Ovary (tissue), 9 donors: Measurements from ENCODE around the gene PHF21B. TPM values are rescaled to one million over a fixed set of nuclear protein-coding genes. Genes with fewer than 3 reads are reported as not detected.
"Not testable (repeated sequence)": the region's sequence is repeated elsewhere in the genome, so short reads cannot be mapped to it uniquely, and the experiment has no call there.

ENCODE experiments used
- DNase-seq, 5 donors: peaks; one replicate each; pipeline ENCODE4 v3.0.0-alpha.2; 2019 to 2020
- H3K27ac ChIP-seq, 2 donors: fragments of 200-600 bp; one replicate each; pipeline versions ENCODE4 v1.5.1 to v1.8.0; 2019 to 2022
- H3K27me3 ChIP-seq: fragments of 200-600 bp; one replicate; pipeline ENCODE4 v1.8.0; 2022
- H3K36me3 ChIP-seq: fragments of 200-600 bp; sonication (generic); one replicate; pipeline ENCODE4 v1.5.1; 2019
- H3K4me1 ChIP-seq: one replicate; pipeline ENCODE4 v1.8.1; 2013; ENCODE audit warnings: mild to moderate bottlenecking, moderate library complexity; ENCODE audit not compliant: insufficient read depth
- H3K4me3 ChIP-seq: fragments of 200-600 bp; sonication (generic); one replicate; pipeline ENCODE4 v1.5.1; 2017
- H3K9me3 ChIP-seq, 2 donors: fragments of 200-600 bp in 1 of 2; sonication (generic) in 1 of 2; one replicate each; pipeline versions ENCODE4 v1.5.1 to v1.8.1; 2013 to 2019; ENCODE audit warnings: mild to moderate bottlenecking in 1 of 2, moderate library complexity in 1 of 2
- EP300 ChIP-seq: sonication (generic); formaldehyde crosslinking; IDR thresholded peaks from one replicate; pipeline ENCODE4 v1.6.1; 2017; ENCODE audit warnings: antibody characterized with exemption
- POLR2A ChIP-seq: fragments of 450-650 bp; IDR thresholded peaks from one replicate; pipeline ENCODE4 v1.6.1; 2017; ENCODE audit warnings: antibody characterized with exemption, mild to moderate bottlenecking, moderate library complexity
- WGBS, 3 donors: extraction: QIAGEN DNeasy Blood & Tissue Kit in 1 of 3; methylation state at CpG; one replicate each; pipeline versions ENCODE4 v1.1.5 to v1.1.7; 2013 to 2017; 5-methylcytosine and 5-hydroxymethylcytosine counted together
- intact Hi-C, 4 donors: fragments of 100-400 bp; cut with DNase I; formaldehyde crosslinking; loops; one replicate each; pipeline versions ENCODE4 v1.11.0 to v1.15.1; 2022 to 2023
- polyA plus RNA-seq, 2 donors: library from polyadenylated mRNA; stranded (reverse); fragments of 200-250 nt in 1 of 2; fragments of 350-450 nt in 1 of 2; fragmentation: Illumina TruSeq in 1 of 2; extraction: RNeasy Lipid Tissue Mini Kit (QIAGEN cat#74804) in 1 of 2; gene quantifications; one replicate each; pipeline ENCODE4 v1.2.3, GENCODE V29; 2013 to 2014
- total RNA-seq, 7 donors: library from RNA; depleted of rRNA in 2 of 7; stranded (reverse); fragments of >200 nt in 2 of 7; fragmentation: NEBNext Ultra II Directional in 3 of 7; extraction: Animal tissue kit (Norgen Biotek cat#: 25700) in 3 of 7; gene quantifications; one replicate each; pipeline versions ENCODE4 v1.1.0 to v1.2.4, GENCODE V29; 2016 to 2023
- TF ChIP-seq, protein P1 (sequence below), 3 donors: fragments of 450-650 bp in 2 of 3; fragments of 200-600 bp in 1 of 3; IDR thresholded peaks; one replicate each; pipeline versions ENCODE4 v1.5.1 to v1.8.0; 2016 to 2022; ENCODE audit warnings: antibody characterized with exemption in 3 of 3, mild to moderate bottlenecking in 1 of 3
- donor health status: DM: no; HTN: no; CAD: no; lungs with moderate emphysema.
- donor health status: DM: no; HTN: no; CAD: no.
- donor health status: Bipolar disorder and iron deficiency.
- donor health status: DM: yes; HTN: yes; CAD: no.
- donor health status: DM: no; HTN: no; CAD: no.
- donor health status: DM: yes; HTN: yes; CAD: no.

PHF21B gene
- total and polyA plus RNA-seq, 9 donors, result 0.95 to 10.7 (median 6.4) TPM

GRCh38 chr22:44924710-44925109 is 85.1 kb downstream of the PHF21B start:
- intact Hi-C loops, result no loop called here
- no peak for DNase-seq
- no peak for TF ChIP-seq EP300
- TF ChIP-seq, protein P1, sequence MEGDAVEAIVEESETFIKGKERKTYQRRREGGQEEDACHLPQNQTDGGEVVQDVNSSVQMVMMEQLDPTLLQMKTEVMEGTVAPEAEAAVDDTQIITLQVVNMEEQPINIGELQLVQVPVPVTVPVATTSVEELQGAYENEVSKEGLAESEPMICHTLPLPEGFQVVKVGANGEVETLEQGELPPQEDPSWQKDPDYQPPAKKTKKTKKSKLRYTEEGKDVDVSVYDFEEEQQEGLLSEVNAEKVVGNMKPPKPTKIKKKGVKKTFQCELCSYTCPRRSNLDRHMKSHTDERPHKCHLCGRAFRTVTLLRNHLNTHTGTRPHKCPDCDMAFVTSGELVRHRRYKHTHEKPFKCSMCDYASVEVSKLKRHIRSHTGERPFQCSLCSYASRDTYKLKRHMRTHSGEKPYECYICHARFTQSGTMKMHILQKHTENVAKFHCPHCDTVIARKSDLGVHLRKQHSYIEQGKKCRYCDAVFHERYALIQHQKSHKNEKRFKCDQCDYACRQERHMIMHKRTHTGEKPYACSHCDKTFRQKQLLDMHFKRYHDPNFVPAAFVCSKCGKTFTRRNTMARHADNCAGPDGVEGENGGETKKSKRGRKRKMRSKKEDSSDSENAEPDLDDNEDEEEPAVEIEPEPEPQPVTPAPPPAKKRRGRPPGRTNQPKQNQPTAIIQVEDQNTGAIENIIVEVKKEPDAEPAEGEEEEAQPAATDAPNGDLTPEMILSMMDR (IDR thresholded peaks at IDR 0.05), result no peak
- TF ChIP-seq POLR2A, result no peak
- Histone ChIP-seq H3K4me3 (no peak overlapping the region), H3K36me3 (no peaks in the 10 kb centered on the region), H3K27ac (no peak overlapping the region), H3K27me3 (no peaks in the 10 kb centered on the region), H3K9me3 (no peaks in the 10 kb centered on the region), H3K4me1 (no peaks in the 10 kb centered on the region)
- whole genome bisulfite sequencing, 3 donors, result 93 to 94% (median 93%) methylated on average over 8 of the region's 8 CpGs

DNA sequence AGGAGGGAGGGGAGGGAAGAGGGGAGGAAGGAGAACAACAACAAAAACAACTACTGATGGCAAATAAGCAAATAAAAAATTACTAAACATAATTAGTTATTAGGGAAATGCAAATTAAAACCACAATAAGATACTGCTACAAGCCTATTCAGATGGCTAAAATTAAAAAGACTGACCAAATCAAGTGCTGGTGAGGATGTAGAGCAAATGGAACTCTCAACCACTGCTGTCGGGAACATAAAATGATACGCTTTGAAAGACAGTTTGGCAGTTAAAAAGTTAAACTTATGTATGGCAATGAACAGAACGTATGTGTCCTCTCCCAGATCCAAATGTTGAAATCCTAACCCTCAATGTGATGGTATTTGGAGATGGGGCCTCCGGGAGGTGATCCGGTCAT is 85.7 kb downstream of the PHF21B start:
- H3K27ac ChIP-seq, result no peak overlapping the region
- TF ChIP-seq POLR2A, result no peak
- TF ChIP-seq, protein P1 (IDR thresholded peaks at IDR 0.05), result no peak
- TF ChIP-seq EP300, result no peak
- H3K4me1 ChIP-seq, result no peaks in the 10 kb centered on the region
- H3K4me3 ChIP-seq, result no peak overlapping the region
- DNase-seq, result no peak
- H3K36me3 ChIP-seq, result no peaks in the 10 kb centered on the region
- H3K27me3 ChIP-seq, result no peaks in the 10 kb centered on the region
- 71 to 90% (median 83%) methylated on average over 5 of the region's 5 CpGs for WGBS, 3 donors
- H3K9me3 ChIP-seq, result no peaks in the 10 kb centered on the region
- intact Hi-C loops, result no loop called here

- H3K4me3 ChIP-seq, H3K4me1 ChIP-seq, H3K9me3 ChIP-seq, H3K27ac ChIP-seq, H3K27me3 ChIP-seq, H3K36me3 ChIP-seq, intact Hi-C loops: not testable (repeated sequence)
- WGBS, 3 donors, result 88 to 98% (median 97%) methylated on average over 11 of the region's 11 CpGs
- peak in 1 of 5 donors; percentile 11 for DNase-seq
These were observed 88.0 kb downstream of the PHF21B start for GRCh38 chr22:44921766-44922165.

GRCh38 chr22:44920183-44920582 is 89.6 kb downstream of the PHF21B start:
- TF ChIP-seq POLR2A (no peak), EP300 (no peak)
- TF ChIP-seq, protein P1 (IDR thresholded peaks at IDR 0.05), result no peak
- H3K4me3 ChIP-seq, result no peak overlapping the region
- no peaks in the 10 kb centered on the region for H3K9me3 ChIP-seq
- intact Hi-C loops, result no loop called here
- H3K4me1 ChIP-seq, result no peaks in the 10 kb centered on the region
- peak in 1 of 5 donors; percentile 14 for DNase-seq
- no peaks in the 10 kb centered on the region for H3K36me3 ChIP-seq
- 92 to 95% (median 94%) methylated on average over 14 of the region's 14 CpGs for WGBS, 3 donors
- no peaks in the 10 kb centered on the region for H3K27me3 ChIP-seq
- H3K27ac ChIP-seq, result no peak overlapping the region

- Histone ChIP-seq H3K4me3 (no peak overlapping the region), H3K27me3 (no peaks in the 10 kb centered on the region), H3K4me1 (no peaks in the 10 kb centered on the region), H3K9me3 (no peaks in the 10 kb centered on the region), H3K36me3 (no peaks in the 10 kb centered on the region), H3K27ac (no peak overlapping the region)
- peak in 1 of 5 donors; percentile 13 for DNase-seq
- 83 to 94% (median 92%) methylated on average over 10 of the region's 10 CpGs for WGBS, 3 donors
- intact Hi-C loops, result no loop called here
- TF ChIP-seq EP300, result no peak
- TF ChIP-seq, protein P1 (IDR thresholded peaks at IDR 0.05), result no peak
- TF ChIP-seq POLR2A, result no peak
These were observed 90.1 kb downstream of the PHF21B start for GRCh38 chr22:44919691-44920090.
